Motor neuron (in vitro differentiated cells): ENCODE measurements around the gene LUZP4. TPM values are rescaled to one million over a fixed set of nuclear protein-coding genes. Genes with fewer than 3 reads are reported as not detected.
A peak's percentile ranks its signal among the peaks of the same experiment; 100 is the strongest.
"Not testable (repeated sequence)": the region's sequence is repeated elsewhere in the genome, so short reads cannot be mapped to it uniquely, and the experiment has no call there.

Source experiments
- ATAC-seq, 8 experiments: fragments of 200-7000 bp; cut with Tn5 transposase; replicated peaks in 6 of 8; 2 replicates each; pipeline ENCODE4 v1.8.0; 2021; ENCODE audit warnings: mild to moderate bottlenecking in 8 of 8, moderate library complexity in 8 of 8
- H3K27ac ChIP-seq, 2 donors: fragments of 250-450 bp; sonication (Bioruptor Pico); 2 replicates each; pipeline ENCODE4 v1.9.0; 2021; ENCODE audit warnings: antibody characterized with exemption in 2 of 2, mild to moderate bottlenecking in 2 of 2, moderate library complexity in 1 of 2
- H3K4me1 ChIP-seq, 2 donors: fragments of 250-450 bp; sonication (Bioruptor Pico); replicated peaks in 1 of 2; 2 replicates each; pipeline ENCODE4 v1.6.1; 2021; ENCODE audit warnings: antibody characterized with exemption in 2 of 2, mild to moderate bottlenecking in 2 of 2, moderate library complexity in 1 of 2
- H3K4me3 ChIP-seq, 5 donors: fragments of 250-450 bp; sonication (Bioruptor Pico); 2 replicates each; pipeline ENCODE4 v1.9.0; 2021; ENCODE audit warnings: antibody characterized with exemption in 5 of 5, mild to moderate bottlenecking in 5 of 5, moderate library complexity in 4 of 5
- WGBS, 10 experiments: fragments of 450-650 bp; shearing (Covaris generic); methylation state at CpG; one replicate each; pipeline ENCODE4 v1.0.0; 2022; 5-methylcytosine and 5-hydroxymethylcytosine counted together
- in situ Hi-C, 9 experiments: fragments of 400-800 bp; cut with MboI; loops; one replicate each; pipeline ENCODE4 v1.15.0; 2021; ENCODE audit warnings: low sequenced_read_pairs in 9 of 9, low pct_unique_long_range_greater_than_20kb in 2 of 9; ENCODE audit not compliant: unreplicated experiment in 9 of 9
- total RNA-seq, 8 experiments: library from RNA; unstranded; fragments of 300-600 nt; gene quantifications; 2 replicates each; pipeline versions ENCODE4 v1.2.3 to v1.2.4, GENCODE V29; 2022

The LUZP4 gene
- total RNA-seq, 8 experiments from 2014 or later, result 0.14 to 0.49 (median 0.20) TPM; not detected in 5

- no peak overlapping the region for H3K27ac ChIP-seq
- WGBS, 10 experiments, result 88 to 100% (median 94%) methylated on average over 1 of the region's 1 CpG; no CpG with 5 or more reads in 6 of the 10 experiments
- no peak overlapping the region for H3K4me3 ChIP-seq
- ATAC-seq, result no peak
- peaks cover 8 to 15% of the 10 kb centered on the region in 2 donors for H3K4me1 ChIP-seq
- in situ Hi-C loops, result loop anchor here in 1 of 9 experiments (25.0 kb wide), 1 partner anchor 221 kb away; the partner anchor contains the start of gene PLS3
Measured at GRCh38 chrX:115341421-115341820, 51.9 kb downstream of the LUZP4 start.

DNA sequence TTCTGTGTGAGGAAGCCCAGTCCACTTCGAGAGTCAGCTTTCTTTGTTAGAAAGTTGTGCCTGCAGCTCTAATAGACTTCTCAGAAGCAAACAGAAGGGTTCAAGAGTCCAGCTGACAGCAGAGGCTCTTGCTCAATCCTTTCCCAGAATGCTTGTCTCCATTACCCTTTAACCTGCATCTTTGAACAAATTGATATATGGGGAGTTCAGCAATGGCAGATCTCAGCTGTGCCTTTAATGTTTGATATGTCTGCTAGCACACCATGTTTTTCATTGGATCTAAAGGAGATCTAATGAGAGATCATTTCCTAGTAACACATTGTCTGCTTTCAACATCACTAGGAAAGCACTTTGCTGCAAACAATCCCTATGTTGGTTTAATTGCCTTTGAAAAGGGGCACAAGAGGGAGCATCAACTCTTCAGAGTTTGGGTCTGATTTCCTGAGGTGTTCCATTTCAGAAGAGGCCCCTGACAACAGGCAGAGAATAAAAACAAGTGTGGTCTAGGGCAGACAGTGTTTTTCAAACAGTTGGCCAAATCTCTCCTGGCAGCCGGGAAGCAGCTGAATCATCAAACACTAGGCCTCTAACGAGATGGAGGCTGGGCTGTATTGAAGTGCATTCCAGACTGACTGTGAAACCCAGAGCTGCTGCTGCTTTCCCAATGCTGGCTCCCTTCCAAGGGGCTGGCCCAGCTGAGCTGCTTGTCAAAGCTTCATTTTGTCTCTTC lies 55.5 kb downstream of the LUZP4 start:
- H3K4me1 ChIP-seq, result peaks cover 8 to 15% of the 10 kb centered on the region in 2 donors
- 0 to 80% (median 23%) methylated on average over 1 to 2 of the region's 3 CpGs; no CpG with 5 or more reads in 6 of the 10 experiments for WGBS, 10 experiments
- no peak overlapping the region for H3K4me3 ChIP-seq
- peak; percentile 90 to 98 (median 96) for ATAC-seq
- peak overlapping the region in 1 of 2 donors; percentile 73 for H3K27ac ChIP-seq
- in situ Hi-C loops, result loop anchor here in 1 of 9 experiments (25.0 kb wide), 1 partner anchor 217 kb away; the partner anchor contains the start of gene PLS3

DNA sequence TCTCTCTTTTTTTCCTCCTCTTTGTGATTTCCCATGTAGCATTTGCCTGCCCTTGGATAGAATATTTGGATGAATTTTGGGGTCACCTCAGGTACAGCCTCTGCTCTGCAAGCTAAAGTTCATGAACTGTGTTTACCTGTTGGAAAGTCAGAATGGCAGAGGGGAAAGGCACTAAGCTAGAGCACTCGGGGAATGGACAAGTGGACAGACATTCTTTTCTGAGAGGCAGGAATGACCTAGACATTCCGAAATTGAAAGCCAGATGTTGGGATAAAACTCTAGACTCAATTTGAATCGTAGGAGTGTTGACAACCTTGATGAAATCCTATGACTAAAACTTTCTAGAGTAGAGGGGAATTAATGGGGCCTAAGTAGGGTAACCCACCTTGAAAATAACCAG lies 56.1 kb downstream of the LUZP4 start:
- WGBS, 10 experiments, result 0 to 80% (median 40%) methylated on average over 1 to 3 of the region's 3 CpGs; no CpG with 5 or more reads in 5 of the 10 experiments
- in situ Hi-C loops, result loop anchor here in 1 of 9 experiments (25.0 kb wide), 1 partner anchor 217 kb away; the partner anchor contains the start of gene PLS3
- Histone ChIP-seq H3K4me3 (no peak overlapping the region), H3K4me1 (peaks cover 8 to 15% of the 10 kb centered on the region in 2 donors), H3K27ac (peak overlapping the region in 1 of 2 donors; percentile 73)
- ATAC-seq, result peak in 5 of 8 experiments; percentile 5 to 17 (median 9)

- ATAC-seq, H3K27ac ChIP-seq, H3K4me3 ChIP-seq: not testable (repeated sequence)
- in situ Hi-C loops, result loop anchor here in 1 of 9 experiments (25.0 kb wide), 1 partner anchor 216 kb away; the partner anchor contains the start of gene PLS3
- H3K4me1 ChIP-seq, result peaks cover 8 to 15% of the 10 kb centered on the region in 2 donors
- no CpG with 5 or more reads among the region's 14 CpGs for WGBS, 10 experiments
Measured at GRCh38 chrX:115346738-115347137, 57.2 kb downstream of the LUZP4 start.

DNA sequence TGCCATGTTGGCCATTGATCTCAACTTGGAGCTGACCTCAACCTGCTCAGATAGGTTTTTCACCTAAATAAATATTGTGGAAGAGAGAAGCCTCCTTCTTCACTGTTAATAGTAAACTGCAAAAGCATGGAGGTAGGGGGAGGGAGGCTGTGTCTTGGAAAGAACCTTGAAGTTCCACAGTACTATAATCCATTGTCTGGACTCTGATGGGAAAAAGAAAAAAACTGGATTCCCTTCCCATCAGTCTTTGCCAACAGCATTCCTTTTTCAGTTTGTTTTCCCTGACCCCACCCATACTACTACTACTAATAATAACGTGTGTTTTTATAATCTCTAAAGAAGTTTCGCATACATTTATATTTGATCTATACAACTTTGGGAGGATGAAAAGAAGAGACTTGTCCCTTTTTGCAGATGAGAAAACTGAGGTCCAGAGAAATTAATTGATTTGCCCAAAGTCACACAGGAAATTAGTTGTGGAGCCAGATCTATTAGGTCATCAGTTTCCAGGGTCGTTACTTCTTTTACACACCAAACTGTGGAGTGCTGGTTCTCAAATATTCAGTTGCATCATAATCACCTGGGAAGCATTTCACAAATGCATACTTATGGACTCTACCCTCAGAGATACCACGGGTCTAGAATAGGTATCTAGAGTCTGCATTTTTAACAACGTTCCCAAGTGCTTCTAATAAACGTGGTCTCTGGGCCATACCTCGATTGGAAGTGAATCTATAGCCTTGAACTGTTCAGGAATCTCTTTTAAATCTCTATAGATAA lies 59.1 kb downstream of the LUZP4 start:
- Histone ChIP-seq H3K27ac (no peak overlapping the region), H3K4me1 (peaks cover 8 to 15% of the 10 kb centered on the region in 2 donors), H3K4me3 (no peak overlapping the region)
- ATAC-seq, result no peak
- in situ Hi-C loops, result loop anchor here in 1 of 9 experiments (25.0 kb wide), 1 partner anchor 214 kb away; the partner anchor contains the start of gene PLS3
- 21 to 87% (median 58%) methylated on average over 3 to 6 of the region's 7 CpGs; no CpG with 5 or more reads in 6 of the 10 experiments for WGBS, 10 experiments

DNA sequence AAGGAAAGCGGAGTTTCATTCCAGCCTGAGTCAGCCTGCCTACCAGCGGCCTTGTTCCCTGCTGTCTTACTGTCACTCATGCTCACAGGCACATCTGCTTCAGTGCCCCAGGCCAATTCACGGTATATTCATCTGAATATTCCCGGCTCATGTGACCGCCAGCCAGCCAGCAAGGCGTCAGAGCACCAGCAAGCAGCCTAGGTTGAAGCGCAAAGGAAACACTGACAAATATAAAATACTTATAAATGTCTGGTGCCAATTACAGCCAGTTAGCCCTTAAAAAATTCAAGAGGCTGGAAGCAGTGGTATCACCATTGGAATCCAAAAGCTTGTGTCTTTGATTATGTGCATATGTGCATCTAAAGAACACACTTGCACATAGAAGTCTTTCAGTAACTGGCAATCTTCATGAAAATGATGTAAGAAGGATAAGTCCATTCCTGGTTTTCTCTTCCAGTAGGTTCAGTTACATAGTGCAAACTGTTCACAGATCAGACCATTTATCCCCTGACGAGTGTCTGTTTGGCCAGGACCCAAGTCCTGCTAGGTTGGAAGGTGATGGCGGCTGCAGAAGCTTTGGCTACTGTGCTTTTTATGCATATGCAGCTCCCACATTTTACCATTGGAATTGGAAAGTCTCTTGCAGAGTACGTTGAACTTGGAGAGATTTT lies 61.3 kb downstream of the LUZP4 start:
- in situ Hi-C loops, result no loop called here
- ATAC-seq, result peak in 5 of 8 experiments; percentile 52 to 95 (median 92)
- 0 to 100% (median 46%) methylated on average over 1 to 6 of the region's 10 CpGs; no CpG with 5 or more reads in 4 of the 10 experiments for WGBS, 10 experiments
- no peak overlapping the region for H3K27ac ChIP-seq
- peaks cover 0 to 1% of the 10 kb centered on the region in 2 donors for H3K4me1 ChIP-seq
- no peak overlapping the region for H3K4me3 ChIP-seq

DNA sequence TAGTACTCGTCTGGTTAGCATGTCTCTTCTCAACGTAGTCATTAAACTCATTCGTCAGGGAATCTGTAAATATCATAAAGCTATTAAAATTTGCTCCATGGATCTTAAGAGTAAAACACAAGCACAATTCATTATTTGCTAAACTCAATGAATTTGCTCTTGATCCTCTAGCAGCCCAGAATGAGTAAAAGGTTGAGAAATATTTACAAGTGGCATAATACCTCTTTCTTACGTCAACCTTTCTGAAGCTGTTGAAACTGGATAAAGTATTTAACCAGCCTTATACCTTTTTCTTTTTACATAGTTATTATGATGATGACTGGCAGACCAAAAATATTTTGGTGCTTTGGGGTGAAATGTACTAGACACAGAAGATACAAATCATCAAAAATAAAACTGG lies 66.9 kb downstream of the LUZP4 start:
- WGBS, 10 experiments, result 60 to 93% (median 79%) methylated on average over 1 to 4 of the region's 4 CpGs; no CpG with 5 or more reads in 5 of the 10 experiments
- H3K27ac ChIP-seq, result no peak overlapping the region
- no peak for ATAC-seq
- no peak overlapping the region for H3K4me3 ChIP-seq
- in situ Hi-C loops, result no loop called here
- no peaks in the 10 kb centered on the region for H3K4me1 ChIP-seq

Other genes starting within 250 kb of the LUZP4 start
- gene RBMXL3, start 100.3 kb upstream of the LUZP4 start, total RNA-seq, result 10 to 100 TPM in 1 of 8 experiments, 1 to 10 TPM in 1, under 1 TPM in 5, not detected in 1; 0.08 to 10.6 (median 0.66) TPM
- gene LRCH2, start 55.6 kb upstream of the LUZP4 start, total RNA-seq, result 100 to 1,000 TPM in 2 of 8 experiments, 10 to 100 TPM in 6; 13.9 to 254 (median 26.2) TPM